HepG2 (cell line): ENCODE measurements around the gene PPP1R13B. TPM values are rescaled to one million over a fixed set of nuclear protein-coding genes. Genes with fewer than 3 reads are reported as not detected.

Source experiments
- ATAC-seq: fragments of 200-7000 bp; cut with Tn5 transposase; 3 replicates; pipeline ENCODE4 v1.9.1; 2020; ENCODE audit warnings: mild to moderate bottlenecking, moderate library complexity
- BruUV-seq: library from RNA; stranded (reverse); fragments of 400-500 nt; replicated peaks from 2 replicates; lab custom pipeline; 2021; lab: Mats Ljungman, UMichigan
- CTCF ChIA-PET: fragments of 300-600 bp; formaldehyde crosslinking; extraction: SDS; loops from one replicate; lab custom pipeline; 2021; ENCODE audit warnings: low total read pairs, inconsistent platforms, low intra/inter-chr PET ratio; lab: Yijun Ruan, JAX
- POLR2A ChIA-PET: fragments of 350-600 bp; sonication (Branson Sonifier 250); formaldehyde crosslinking; loops from one replicate; lab custom pipeline; 2020; ENCODE audit warnings: antibody characterized with exemption, inconsistent platforms; lab: Yijun Ruan, JAX
- DNase-seq: peaks from one replicate; pipeline ENCODE4 v3.0.0-alpha.2; 2015; ENCODE audit warnings: low spot score
- FAIRE-seq: peaks from 3 replicates; lab custom pipeline; 2011; peaks lifted over from hg19 to GRCh38; lab: Jason Lieb, UNC
- H2AFZ ChIP-seq: one replicate; pipeline ENCODE4 v1.6.1; 2011; ENCODE audit warnings: low read length, inconsistent platforms
- H3K27ac ChIP-seq: fragments of 300-600 bp; 3 replicates; pipeline ENCODE4 v1.8.0; 2011; ENCODE audit warnings: mixed run types, mild to moderate bottlenecking, mixed read lengths, low read length, inconsistent platforms; ENCODE audit not compliant: insufficient read depth; ENCODE audit errors: extremely low read length
- H3K27me3 ChIP-seq, 2 experiments: fragments of 200-600 bp in 1 of 2; 2 replicates in 1 of 2; 3 replicates in 1 of 2; pipeline versions ENCODE4 v1.6.0 to v1.8.0; 2011; ENCODE audit warnings: low read length in 2 of 2, mild to moderate bottlenecking in 2 of 2, moderate library complexity in 2 of 2, inconsistent platforms in 1 of 2; ENCODE audit not compliant: insufficient read depth in 2 of 2, control insufficient read depth in 1 of 2
- H3K36me3 ChIP-seq, 2 experiments: fragments of 200-600 bp in 1 of 2; replicated peaks in 1 of 2; 2 replicates in 1 of 2; 3 replicates in 1 of 2; pipeline versions ENCODE4 v1.5.1 to v1.8.0; 2011; ENCODE audit warnings: low read length in 2 of 2, inconsistent platforms in 1 of 2; ENCODE audit not compliant: insufficient read depth in 2 of 2, control insufficient read depth in 1 of 2
- H3K4me1 ChIP-seq: 2 replicates; pipeline ENCODE4 v1.5.1; 2012; ENCODE audit warnings: low read length, inconsistent platforms; ENCODE audit not compliant: insufficient read depth
- H3K4me2 ChIP-seq: 2 replicates; pipeline ENCODE4 v1.6.0; 2011; ENCODE audit warnings: low read depth, low read length, inconsistent platforms
- H3K4me3 ChIP-seq, 3 experiments: fragments of 200-600 bp in 1 of 3; sonication (generic), shearing (Covaris generic) in 1 of 3; replicated peaks in 1 of 3; 2 replicates each; pipeline ENCODE4 v1.5.1; 2011 to 2016; ENCODE audit warnings: low read length in 3 of 3, inconsistent platforms in 2 of 3, low read depth in 2 of 3, mild to moderate bottlenecking in 2 of 3, control low read depth in 1 of 3, mixed read lengths in 1 of 3; ENCODE audit not compliant: insufficient read depth in 1 of 3
- H3K79me2 ChIP-seq: one replicate; pipeline ENCODE4 v1.6.1; 2011; ENCODE audit warnings: low read length, inconsistent platforms; ENCODE audit not compliant: insufficient read depth
- H3K9ac ChIP-seq: 2 replicates; pipeline ENCODE4 v1.6.0; 2011; ENCODE audit warnings: mild to moderate bottlenecking, low read depth, low read length, inconsistent platforms; ENCODE audit not compliant: insufficient read depth
- H3K9me3 ChIP-seq: 2 replicates; pipeline ENCODE4 v1.5.1; 2012; ENCODE audit warnings: mild to moderate bottlenecking, low read length
- H4K20me1 ChIP-seq: 2 replicates; pipeline ENCODE4 v1.6.0; 2011; ENCODE audit warnings: inconsistent platforms, mild to moderate bottlenecking, low read length, moderate library complexity; ENCODE audit not compliant: insufficient read depth
- JUN ChIP-seq: sonication (generic); formaldehyde crosslinking; IDR thresholded peaks from 2 replicates; pipeline ENCODE4 v1.4.0; 2020; ENCODE audit warnings: mild to moderate bottlenecking, missing genetic modification reagents
- KLF13 ChIP-seq: sonication (generic); formaldehyde crosslinking; IDR thresholded peaks from 2 replicates; pipeline ENCODE4 v1.4.0; 2020; ENCODE audit warnings: mild to moderate bottlenecking, missing genetic modification reagents
- MLXIP ChIP-seq: sonication (generic); formaldehyde crosslinking; IDR thresholded peaks from 2 replicates; pipeline ENCODE4 v1.9.0; 2021; ENCODE audit warnings: missing genetic modification reagents, borderline replicate concordance
- MNT ChIP-seq: fragments of 450-650 bp; IDR thresholded peaks from 2 replicates; pipeline ENCODE4 v1.6.1; 2016
- MTA3 ChIP-seq: sonication (generic); formaldehyde crosslinking; IDR thresholded peaks from 2 replicates; pipeline ENCODE4 v1.4.0; 2020; ENCODE audit warnings: missing genetic modification reagents
- RARG ChIP-seq: sonication (generic); formaldehyde crosslinking; IDR thresholded peaks from 2 replicates; pipeline ENCODE4 v1.4.0; 2020; ENCODE audit warnings: low read depth, mild to moderate bottlenecking, missing genetic modification reagents
- TBP ChIP-seq: sonication (generic); formaldehyde crosslinking; IDR thresholded peaks from 2 replicates; pipeline ENCODE4 v1.5.0; 2020; ENCODE audit warnings: missing genetic modification reagents
- ZFYVE20 ChIP-seq: sonication (generic); formaldehyde crosslinking; IDR thresholded peaks from 2 replicates; pipeline ENCODE4 v1.8.0; 2023; ENCODE audit warnings: low read depth, mild to moderate bottlenecking, moderate library complexity, missing genetic modification reagents, borderline replicate concordance
- WGBS: methylation state at CpG from one replicate; pipeline ENCODE4 v1.1.6; 2017; ENCODE audit warnings: low lambda C conversion rate; 5-methylcytosine and 5-hydroxymethylcytosine counted together
- in situ Hi-C: cut with HindIII; loops from 2 replicates; pipeline ENCODE4 v1.10.0; 2017; ENCODE audit warnings: low pct_unique_long_range_greater_than_20kb; ENCODE audit not compliant: extremely low pct_ligation_motif_present
- intact Hi-C: fragments of 100-400 bp; cut with micrococcal nuclease; formaldehyde crosslinking; loops from one replicate; pipeline ENCODE4 v1.10.0; 2022; ENCODE audit not compliant: unreplicated experiment
- polyA plus RNA-seq, 8 experiments: library from polyadenylated mRNA; depleted of rRNA in 3 of 8; stranded (reverse) in 7 of 8; unstranded in 1 of 8; fragments of >200 nt; fragmentation: Illumina TruSeq in 4 of 8; extraction: Trizol in 4 of 8; gene quantifications; 2 replicates each; pipeline versions ENCODE4 v1.2.1 to v1.2.3, GENCODE V29; 2011 to 2016; ENCODE audit warnings: low read depth in 4 of 8, missing spikeins in 1 of 8, mixed read lengths in 1 of 8; ENCODE audit not compliant: insufficient read depth in 1 of 8
- total RNA-seq, 5 experiments: library from RNA; depleted of rRNA; stranded (reverse); fragments of >200 nt; fragmentation: Illumina TruSeq; extraction: Trizol; gene quantifications; 2 replicates each; pipeline ENCODE4 v1.2.3, GENCODE V29; 2016; ENCODE audit warnings: low read depth in 1 of 5

The PPP1R13B gene
- total and polyA plus RNA-seq, 2 of the 13 experiments (the other 11 are each of a cell fraction or from before 2014, with no cell fraction given) = 4.6 to 9.4 TPM

- DNase-seq = no peak
- intact Hi-C loops (no loop called here), in situ Hi-C loops (no loop called here)
- H2AFZ ChIP-seq = no peak overlapping the region
- no peak overlapping the region for H3K4me2 ChIP-seq
- POLR2A ChIA-PET = no interaction called here
- H4K20me1 ChIP-seq = no peaks in the 10 kb centered on the region
- no TSS peak for BruUV-seq
- CTCF ChIA-PET = no interaction called here
- peaks cover 14 to 38% of the 10 kb centered on the region in 2 experiments for H3K36me3 ChIP-seq
- H3K27ac ChIP-seq = no peak overlapping the region
- ATAC-seq = no peak
- no peaks in the 10 kb centered on the region for H3K9me3 ChIP-seq
- FAIRE-seq = no peak
- peaks cover 11% of the 10 kb centered on the region for H3K4me1 ChIP-seq
- H3K9ac ChIP-seq = no peak overlapping the region
- H3K27me3 ChIP-seq = no peaks in the 10 kb centered on the region
- no peak overlapping the region for H3K4me3 ChIP-seq
- no peak for TF ChIP-seq JUN (CRISPR knock-in tag)
- no peak for TF ChIP-seq KLF13
- no peak for TF ChIP-seq MNT
- no peak for TF ChIP-seq ZFYVE20 (CRISPR knock-in tag)
- TF ChIP-seq MLXIP (CRISPR knock-in tag) = no peak
- no peak for TF ChIP-seq TBP (CRISPR knock-in tag)
- TF ChIP-seq RARG (CRISPR knock-in tag) = no peak
- no peak for TF ChIP-seq MTA3
- TF ChIP-seq, all 625 proteins: peak for 0
- 94% methylated on average over 14 of the region's 17 CpGs for WGBS
- H3K79me2 ChIP-seq = no peaks in the 10 kb centered on the region
Measured at GRCh38 chr14:103699261-103699661, 148.1 kb downstream of the PPP1R13B start.
